Left lung (tissue), 10 donors: ENCODE measurements around the gene STAT3. TPM values are rescaled to one million over a fixed set of nuclear protein-coding genes. Genes with fewer than 3 reads are reported as not detected.

Experiments
- ATAC-seq: fragments of 200-7000 bp; cut with Tn5 transposase; one replicate; pipeline ENCODE4 v1.9.1; 2020; ENCODE audit warnings: moderate library complexity
- DNase-seq, 4 donors: peaks; one replicate each; pipeline ENCODE4 v3.0.0-alpha.2; 2013 to 2020
- H3K27ac ChIP-seq, 2 donors: fragments of 200-600 bp; sonication (generic) in 1 of 2; one replicate each; pipeline versions ENCODE4 v1.5.0 to v1.8.0; 2020 to 2021
- H3K27me3 ChIP-seq, 2 donors: fragments of 200-600 bp; sonication (generic) in 1 of 2; one replicate each; pipeline versions ENCODE4 v1.5.0 to v1.8.0; 2020 to 2021
- H3K36me3 ChIP-seq, 2 donors: fragments of 200-600 bp; sonication (generic) in 1 of 2; one replicate each; pipeline versions ENCODE4 v1.5.0 to v1.8.0; 2020 to 2021
- H3K4me1 ChIP-seq, 2 donors: fragments of 200-600 bp; one replicate each; pipeline ENCODE4 v1.8.0; 2021
- H3K4me3 ChIP-seq, 2 donors: fragments of 200-600 bp; sonication (generic) in 1 of 2; one replicate each; pipeline versions ENCODE4 v1.5.0 to v1.8.0; 2020 to 2021; ENCODE audit warnings: mild to moderate bottlenecking in 1 of 2
- H3K9me3 ChIP-seq, 2 donors: fragments of 200-600 bp; sonication (generic) in 1 of 2; one replicate each; pipeline versions ENCODE4 v1.5.0 to v1.8.0; 2020 to 2021
- CTCF ChIP-seq, 2 donors: fragments of 200-600 bp; sonication (generic) in 1 of 2; IDR thresholded peaks; one replicate each; pipeline versions ENCODE4 v1.5.0 to v1.8.0; 2021; ENCODE audit warnings: antibody characterized with exemption in 2 of 2
- intact Hi-C, 2 donors: fragments of 100-400 bp; cut with DNase I; formaldehyde crosslinking; loops; one replicate each; pipeline versions ENCODE4 v1.11.2 to v1.14.2; 2022
- polyA plus RNA-seq, 6 donors: library from polyadenylated mRNA; unstranded; fragments of 120-200 nt; gene quantifications; one replicate each; pipeline ENCODE4 v1.2.1, GENCODE V29; 2013; ENCODE audit not compliant: insufficient read length in 6 of 6
- total RNA-seq, 2 donors: library from RNA; stranded (reverse); fragmentation: NEBNext Ultra II Directional; extraction: Animal tissue kit (Norgen Biotek cat#: 25700); gene quantifications; one replicate each; pipeline ENCODE4 v1.2.1, GENCODE V29; 2021
- donor health status: DM: no; HTN: yes; CAD: no.
- donor health status: DM: no; HTN: no; CAD: no.

Gene STAT3
- total and polyA plus RNA-seq, 8 donors = 75.0 to 271 (median 80.5) TPM

DNA sequence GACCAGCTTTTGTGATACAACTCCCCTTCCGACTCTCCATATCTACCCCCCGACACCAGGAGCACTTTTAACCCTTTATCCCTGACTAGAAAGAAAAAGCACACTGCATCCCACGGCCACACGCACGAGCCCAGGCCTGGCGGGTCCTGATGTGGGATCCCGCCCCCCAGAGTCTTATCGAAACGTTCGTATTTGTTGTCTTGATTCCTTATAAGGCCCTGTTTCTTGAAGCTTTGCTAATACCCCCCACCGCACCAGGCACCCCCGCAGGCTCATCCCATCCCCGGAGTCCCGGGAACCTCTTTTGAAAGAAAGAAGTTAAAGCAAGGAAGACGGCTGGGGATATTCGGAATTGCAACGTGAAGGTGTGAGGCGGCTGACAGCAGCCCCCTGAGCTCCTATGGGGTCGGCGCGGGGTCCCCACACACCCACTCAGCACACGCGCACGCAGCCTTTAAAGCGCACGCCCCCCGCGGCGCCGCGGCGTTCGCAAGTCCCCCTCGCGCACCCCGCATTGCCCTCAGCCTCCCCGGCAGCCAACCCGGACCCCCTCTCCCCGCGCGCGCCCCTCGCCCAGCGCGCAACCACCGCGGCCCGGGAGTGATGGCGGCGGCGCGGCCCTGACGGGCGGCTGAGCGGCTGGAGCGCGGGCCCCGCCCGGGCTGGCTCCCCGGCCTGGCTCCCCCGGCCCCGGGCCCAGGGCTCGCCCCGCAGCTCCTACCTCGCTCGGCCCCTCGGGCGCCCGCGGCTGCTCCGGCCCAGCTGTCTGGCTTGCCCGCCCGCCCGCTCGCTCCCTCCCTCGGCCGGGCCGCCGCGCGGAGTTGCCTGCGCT, 112.5 kb downstream of the STAT3 start:
- Histone ChIP-seq H3K4me1 (peaks cover 3 to 57% of the 10 kb centered on the region in 2 donors), H3K4me3 (peak overlapping the region; percentile 80 to 84), H3K36me3 (no peaks in the 10 kb centered on the region), H3K27ac (peak overlapping the region; percentile 46 to 93), H3K27me3 (no peaks in the 10 kb centered on the region), H3K9me3 (no peaks in the 10 kb centered on the region)
- intact Hi-C loops = no loop called here
- peak; percentile 44 for ATAC-seq
- DNase-seq = peak in 3 of 4 donors; percentile 46 to 47 (median 47)
- TF ChIP-seq CTCF (IDR thresholded peaks at IDR 0.05) = no peak

DNA sequence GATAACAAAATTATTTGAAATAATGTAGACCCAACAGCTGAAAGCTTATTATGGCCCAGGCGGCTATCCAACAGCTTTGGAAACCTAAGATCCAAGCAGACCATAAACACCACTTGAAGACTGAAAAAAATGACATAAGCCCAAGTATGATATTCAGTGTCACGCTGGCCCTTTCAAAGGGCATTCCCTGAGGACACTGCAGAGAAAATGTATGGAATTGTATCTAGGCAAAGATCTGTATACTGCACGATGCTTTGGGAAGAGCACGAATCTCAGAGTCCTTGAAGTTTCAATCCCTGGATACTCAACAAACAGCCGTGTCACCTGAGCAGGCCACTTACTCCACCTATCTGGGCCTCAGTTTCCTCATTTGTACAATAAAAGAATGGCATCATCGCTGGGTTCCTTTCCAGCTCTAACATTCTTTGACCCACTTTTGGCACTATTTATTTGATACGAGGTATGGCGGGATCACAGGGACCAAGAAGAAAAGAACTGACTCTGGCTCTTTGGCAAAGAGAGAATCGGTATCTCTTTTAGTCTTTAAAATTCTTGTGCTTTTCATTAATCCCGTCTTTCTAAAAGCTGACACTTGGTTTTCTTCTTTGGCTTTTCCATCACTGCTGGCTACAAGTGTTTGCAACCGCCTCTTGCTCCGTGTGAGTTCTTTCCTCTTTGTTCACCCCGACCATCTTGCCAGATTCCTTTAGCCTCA, 113.3 kb downstream of the STAT3 start:
- Histone ChIP-seq H3K4me3 (peak overlapping the region; percentile 80 to 84), H3K9me3 (no peaks in the 10 kb centered on the region), H3K27me3 (no peaks in the 10 kb centered on the region), H3K27ac (peak overlapping the region; percentile 46 to 93), H3K4me1 (peaks cover 3 to 64% of the 10 kb centered on the region in 2 donors), H3K36me3 (no peaks in the 10 kb centered on the region)
- TF ChIP-seq CTCF (IDR thresholded peaks at IDR 0.05) = no peak
- intact Hi-C loops = no loop called here
- DNase-seq = no peak
- peak; percentile 6 for ATAC-seq

DNA sequence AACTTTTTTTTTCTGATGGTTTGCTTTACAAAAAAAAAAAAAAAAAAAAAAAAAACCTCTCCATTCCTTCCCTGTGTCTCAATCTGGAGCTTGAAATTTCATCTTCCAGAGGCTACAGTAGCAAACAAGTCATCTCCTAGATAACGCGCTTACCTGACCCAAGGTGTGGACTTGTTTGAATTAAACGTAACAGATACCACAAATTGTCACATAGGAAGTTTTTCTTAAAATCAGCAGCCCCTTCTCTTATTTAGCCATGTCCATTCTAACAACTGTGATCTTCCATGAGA, 114.0 kb downstream of the STAT3 start:
- Histone ChIP-seq H3K27me3 (no peaks in the 10 kb centered on the region), H3K4me3 (peak overlapping the region in 1 of 2 donors; percentile 84), H3K27ac (peak overlapping the region in 1 of 2 donors; percentile 93), H3K9me3 (no peaks in the 10 kb centered on the region), H3K4me1 (peaks cover 3 to 66% of the 10 kb centered on the region in 2 donors), H3K36me3 (no peaks in the 10 kb centered on the region)
- ATAC-seq (no peak), DNase-seq (no peak)
- TF ChIP-seq CTCF (IDR thresholded peaks at IDR 0.05) = no peak
- intact Hi-C loops = no loop called here

- H3K27ac ChIP-seq = peak overlapping the region in 1 of 2 donors; percentile 93
- no peak overlapping the region for H3K4me3 ChIP-seq
- intact Hi-C loops = no loop called here
- no peaks in the 10 kb centered on the region for H3K9me3 ChIP-seq
- H3K27me3 ChIP-seq = no peaks in the 10 kb centered on the region
- peaks cover 3 to 66% of the 10 kb centered on the region in 2 donors for H3K4me1 ChIP-seq
- TF ChIP-seq CTCF (IDR thresholded peaks at IDR 0.05) = no peak
- DNase-seq = no peak
- ATAC-seq = no peak
- H3K36me3 ChIP-seq = no peaks in the 10 kb centered on the region
Observed at GRCh38 chr17:42273474-42274252, 114.6 kb downstream of the STAT3 start.
